ENCODE data around the gene SYVN1.
"Not testable (repeated sequence)": the region's sequence is repeated elsewhere in the genome, so short reads cannot be mapped to it uniquely, and the experiment has no call there.

Gene SYVN1

GRCh38 chr11:65160643-65161042, 26.3 kb upstream of the SYVN1 start:
- H3K9me3 Mint-ChIP-seq (ENCODE audit: low read depth) = no peaks in the 10 kb centered on the region
- H3K36me3 Mint-ChIP-seq = no peaks in the 10 kb centered on the region
- no peak overlapping the region for H3K4me3 Mint-ChIP-seq
- H3K4me1 Mint-ChIP-seq (ENCODE audit: low read depth) = no peaks in the 10 kb centered on the region
- peaks cover 2% of the 10 kb centered on the region for H3K27me3 Mint-ChIP-seq
- H3K27ac Mint-ChIP-seq = no peak overlapping the region

GRCh38 chr11:65159012-65159411, 24.7 kb upstream of the SYVN1 start:
- H3K4me1 Mint-ChIP-seq (ENCODE audit: low read depth) = no peaks in the 10 kb centered on the region
- H3K9me3 Mint-ChIP-seq (ENCODE audit: low read depth) = no peaks in the 10 kb centered on the region
- H3K36me3 Mint-ChIP-seq = no peaks in the 10 kb centered on the region
- peaks cover 2% of the 10 kb centered on the region for H3K27me3 Mint-ChIP-seq
- H3K27ac Mint-ChIP-seq = no peak overlapping the region
- H3K4me3 Mint-ChIP-seq = no peak overlapping the region

GRCh38 chr11:65157336-65157735, 23.0 kb upstream of the SYVN1 start:
- H3K4me3 Mint-ChIP-seq = no peak overlapping the region
- H3K4me1 Mint-ChIP-seq (ENCODE audit: low read depth) = no peaks in the 10 kb centered on the region
- H3K27ac Mint-ChIP-seq = no peak overlapping the region
- no peaks in the 10 kb centered on the region for H3K36me3 Mint-ChIP-seq
- peaks cover 5% of the 10 kb centered on the region for H3K27me3 Mint-ChIP-seq
- no peaks in the 10 kb centered on the region for H3K9me3 Mint-ChIP-seq (ENCODE audit: low read depth)

GRCh38 chr11:65156926-65157325, 22.6 kb upstream of the SYVN1 start:
- no peak overlapping the region for H3K27ac Mint-ChIP-seq
- H3K4me3 Mint-ChIP-seq = no peak overlapping the region
- H3K27me3 Mint-ChIP-seq = peaks cover 5% of the 10 kb centered on the region
- no peaks in the 10 kb centered on the region for H3K36me3 Mint-ChIP-seq
- H3K9me3 Mint-ChIP-seq (ENCODE audit: low read depth) = no peaks in the 10 kb centered on the region
- peaks cover 1% of the 10 kb centered on the region for H3K4me1 Mint-ChIP-seq (ENCODE audit: low read depth)

GRCh38 chr11:65156256-65156655, 21.9 kb upstream of the SYVN1 start:
- H3K27ac Mint-ChIP-seq = no peak overlapping the region
- H3K27me3 Mint-ChIP-seq = peaks cover 7% of the 10 kb centered on the region
- peaks cover 1% of the 10 kb centered on the region for H3K4me1 Mint-ChIP-seq (ENCODE audit: low read depth)
- no peaks in the 10 kb centered on the region for H3K9me3 Mint-ChIP-seq (ENCODE audit: low read depth)
- H3K36me3 Mint-ChIP-seq = no peaks in the 10 kb centered on the region
- no peak overlapping the region for H3K4me3 Mint-ChIP-seq

GRCh38 chr11:65152122-65152521, 17.8 kb upstream of the SYVN1 start:
- no peak overlapping the region for H3K4me3 Mint-ChIP-seq
- peaks cover 1% of the 10 kb centered on the region for H3K4me1 Mint-ChIP-seq (ENCODE audit: low read depth)
- H3K36me3 Mint-ChIP-seq = no peaks in the 10 kb centered on the region
- no peak overlapping the region for H3K27ac Mint-ChIP-seq
- H3K27me3 Mint-ChIP-seq = peaks cover 6% of the 10 kb centered on the region
- no peaks in the 10 kb centered on the region for H3K9me3 Mint-ChIP-seq (ENCODE audit: low read depth)

- Mint-ChIP-seq H3K4me3 (no peak overlapping the region), H3K36me3 (no peaks in the 10 kb centered on the region), H3K9me3 (ENCODE audit: low read depth) (no peaks in the 10 kb centered on the region), H3K27ac (no peak overlapping the region), H3K4me1 (ENCODE audit: low read depth) (peaks cover 1% of the 10 kb centered on the region), H3K27me3 (peaks cover 6% of the 10 kb centered on the region)
Observed at GRCh38 chr11:65151331-65151899, 17.1 kb upstream of the SYVN1 start.

GRCh38 chr11:65150509-65151299, 16.4 kb upstream of the SYVN1 start:
- H3K27ac Mint-ChIP-seq = no peak overlapping the region
- H3K4me3 Mint-ChIP-seq = no peak overlapping the region
- no peaks in the 10 kb centered on the region for H3K36me3 Mint-ChIP-seq
- peaks cover 6% of the 10 kb centered on the region for H3K27me3 Mint-ChIP-seq
- peaks cover 1% of the 10 kb centered on the region for H3K4me1 Mint-ChIP-seq (ENCODE audit: low read depth)
- no peaks in the 10 kb centered on the region for H3K9me3 Mint-ChIP-seq (ENCODE audit: low read depth)

GRCh38 chr11:65150131-65150508, 15.8 kb upstream of the SYVN1 start:
- not testable (repeated sequence) for H3K27ac Mint-ChIP-seq; H3K4me3 Mint-ChIP-seq; H3K4me1 Mint-ChIP-seq (ENCODE audit: low read depth); H3K27me3 Mint-ChIP-seq; H3K9me3 Mint-ChIP-seq (ENCODE audit: low read depth); H3K36me3 Mint-ChIP-seq

GRCh38 chr11:65148657-65149056, 14.3 kb upstream of the SYVN1 start:
- H3K4me1 Mint-ChIP-seq (ENCODE audit: low read depth) = peaks cover 1% of the 10 kb centered on the region
- no peak overlapping the region for H3K4me3 Mint-ChIP-seq
- H3K36me3 Mint-ChIP-seq = no peaks in the 10 kb centered on the region
- H3K9me3 Mint-ChIP-seq (ENCODE audit: low read depth) = no peaks in the 10 kb centered on the region
- H3K27me3 Mint-ChIP-seq = peaks cover 6% of the 10 kb centered on the region
- H3K27ac Mint-ChIP-seq = no peak overlapping the region

GRCh38 chr11:65147352-65148075, 13.2 kb upstream of the SYVN1 start:
- H3K27me3 Mint-ChIP-seq = peaks cover 2% of the 10 kb centered on the region
- H3K27ac Mint-ChIP-seq = no peak overlapping the region
- H3K36me3 Mint-ChIP-seq = no peaks in the 10 kb centered on the region
- H3K4me3 Mint-ChIP-seq = no peak overlapping the region
- peaks cover 1% of the 10 kb centered on the region for H3K4me1 Mint-ChIP-seq (ENCODE audit: low read depth)
- H3K9me3 Mint-ChIP-seq (ENCODE audit: low read depth) = no peaks in the 10 kb centered on the region

GRCh38 chr11:65141896-65142494, 7.7 kb upstream of the SYVN1 start:
- H3K4me1 Mint-ChIP-seq (ENCODE audit: low read depth) = peaks cover 3% of the 10 kb centered on the region

GRCh38 chr11:65136515-65137096, 2.3 kb upstream of the SYVN1 start:
- Mint-ChIP-seq H3K27me3 (no peaks in the 10 kb centered on the region), H3K4me1 (ENCODE audit: low read depth) (peaks cover 35% of the 10 kb centered on the region), H3K27ac (peak overlapping the region; percentile 96), H3K4me3 (peak overlapping the region; percentile 99), H3K36me3 (no peaks in the 10 kb centered on the region), H3K9me3 (ENCODE audit: low read depth) (no peaks in the 10 kb centered on the region)

More at GRCh38 chr11:65141896-65142494, 7.7 kb upstream of the SYVN1 start:
- no peaks in the 10 kb centered on the region for H3K9me3 Mint-ChIP-seq (ENCODE audit: low read depth)
- H3K36me3 Mint-ChIP-seq = no peaks in the 10 kb centered on the region
- H3K4me3 Mint-ChIP-seq = no peak overlapping the region
- no peaks in the 10 kb centered on the region for H3K27me3 Mint-ChIP-seq
- H3K27ac Mint-ChIP-seq = no peak overlapping the region

- peak overlapping the region; percentile 99 for H3K4me3 Mint-ChIP-seq
- peak overlapping the region; percentile 100 for H3K27ac Mint-ChIP-seq
- H3K9me3 Mint-ChIP-seq (ENCODE audit: low read depth) = no peaks in the 10 kb centered on the region
- H3K36me3 Mint-ChIP-seq = no peaks in the 10 kb centered on the region
- no peaks in the 10 kb centered on the region for H3K27me3 Mint-ChIP-seq
- H3K4me1 Mint-ChIP-seq (ENCODE audit: low read depth) = peaks cover 38% of the 10 kb centered on the region
Observed at GRCh38 chr11:65135633-65136145, 1.4 kb upstream of the SYVN1 start.

All from activated naive CD8-positive, alpha-beta T cell (primary cell).